OCI-M1 (cell line): ENCODE measurements around the gene TRIO.

Source experiments
- DNase-seq: peaks from one replicate; lab custom pipeline; 2025; lab: John Stamatoyannopoulos, UW

The TRIO gene

DNA sequence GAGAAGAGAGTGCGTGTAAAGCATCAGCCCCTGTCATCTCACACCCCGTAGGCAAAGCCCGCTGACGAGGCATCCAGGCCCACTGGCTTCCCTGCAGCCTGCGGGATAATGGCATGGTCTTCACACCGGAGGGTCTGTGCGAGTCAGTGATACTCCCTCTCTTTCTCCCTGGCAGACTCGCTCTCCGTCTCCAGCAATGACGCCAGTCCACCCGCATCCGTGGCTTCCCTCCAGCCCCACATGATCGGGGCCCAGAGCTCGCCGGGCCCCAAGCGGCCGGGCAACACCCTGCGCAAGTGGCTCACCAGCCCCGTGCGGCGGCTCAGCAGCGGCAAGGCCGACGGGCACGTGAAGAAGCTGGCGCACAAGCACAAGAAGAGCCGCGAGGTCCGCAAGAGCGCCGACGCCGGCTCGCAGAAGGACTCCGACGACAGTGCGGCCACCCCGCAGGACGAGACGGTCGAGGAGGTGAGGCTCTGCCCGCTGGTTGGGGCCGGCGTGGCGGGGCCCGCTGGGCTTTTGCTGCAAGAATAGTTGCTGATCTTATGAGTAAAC is 317.8 kb downstream of the TRIO start:
- no peak for DNase-seq

GRCh38 chr5:14462681-14463080 is 319.5 kb downstream of the TRIO start:
- no peak for DNase-seq

GRCh38 chr5:14463629-14464028 is 320.5 kb downstream of the TRIO start:
- peak; percentile 75 for DNase-seq

DNA sequence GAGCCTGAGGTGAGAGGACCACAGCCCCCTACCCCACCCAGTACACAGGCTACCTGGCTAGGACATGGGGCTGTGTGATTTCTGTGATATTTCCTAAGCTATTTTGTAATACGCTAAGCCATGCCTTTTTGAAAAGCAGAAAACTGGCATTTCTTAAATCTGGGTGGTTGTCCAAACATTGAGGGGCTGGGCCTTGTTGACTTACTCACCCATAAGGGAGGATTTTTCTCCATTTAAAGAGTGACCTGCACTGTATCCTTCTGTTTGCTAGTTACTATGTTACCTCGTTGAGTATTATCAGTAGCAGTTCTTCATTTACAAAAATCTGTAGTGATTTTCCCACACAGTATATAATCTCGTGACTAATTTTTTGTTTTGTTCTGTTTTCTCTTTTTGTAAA is 321.0 kb downstream of the TRIO start:
- no peak for DNase-seq

DNA sequence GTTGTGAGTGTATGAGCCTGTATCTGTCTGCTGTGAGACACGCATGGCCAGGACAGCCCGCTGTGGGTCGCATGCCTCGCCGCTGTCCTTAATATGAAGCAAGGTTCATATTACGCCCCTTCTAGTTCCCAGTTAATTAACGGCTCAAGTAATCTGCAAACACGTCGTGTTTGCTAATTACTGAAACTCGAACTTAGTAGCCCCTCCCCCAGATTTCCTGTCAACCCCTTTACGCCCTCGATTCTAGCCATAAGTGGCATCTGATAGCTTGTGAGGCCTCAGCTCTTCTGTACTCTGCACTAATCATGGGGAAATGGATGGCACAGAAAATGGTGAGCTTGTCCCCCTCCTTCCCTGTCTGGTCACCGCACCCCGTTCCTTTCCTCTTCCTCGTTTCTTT is 321.5 kb downstream of the TRIO start:
- DNase-seq, result no peak

GRCh38 chr5:14465116-14465515 is 322.0 kb downstream of the TRIO start:
- DNase-seq, result no peak

DNA sequence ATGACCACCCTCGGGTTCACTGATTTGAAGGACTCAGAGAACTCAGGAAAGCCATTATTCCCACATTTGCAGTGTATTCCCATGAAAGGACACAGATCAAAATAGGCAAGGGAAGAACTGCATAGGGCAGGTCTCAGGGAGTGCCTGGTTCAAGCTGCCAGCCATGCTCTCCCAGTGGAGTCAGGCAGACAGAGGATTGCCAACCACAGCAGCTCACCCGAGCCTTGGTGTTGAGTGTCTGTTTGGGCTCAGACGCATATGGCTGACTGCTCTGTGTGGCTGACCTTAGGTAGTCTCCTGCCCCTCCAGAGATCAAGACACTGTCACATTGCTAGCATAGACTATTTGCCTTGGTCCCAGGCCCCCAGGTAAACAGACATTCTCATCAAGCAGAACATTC is 322.6 kb downstream of the TRIO start:
- DNase-seq, result no peak

DNA sequence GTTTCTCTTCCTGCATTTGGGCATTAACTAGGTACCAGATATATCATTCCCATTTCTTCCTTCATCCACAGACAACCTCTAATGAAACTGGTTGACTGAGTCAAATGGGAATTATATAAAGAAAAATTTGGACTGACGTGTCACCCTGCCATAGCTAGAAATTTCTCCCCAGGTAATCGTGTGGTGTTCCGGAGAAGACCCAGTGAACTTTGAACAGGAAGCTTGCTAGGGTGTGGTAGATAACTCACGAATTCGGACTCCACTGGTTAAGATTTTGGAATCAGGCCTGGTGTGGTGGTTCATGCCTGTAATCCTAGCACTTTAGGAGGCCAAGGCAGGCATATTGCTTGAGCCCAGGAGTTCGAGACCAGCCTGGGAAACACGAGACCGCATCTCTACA is 324.1 kb downstream of the TRIO start:
- DNase-seq, result no peak

- no peak for DNase-seq
These were observed 324.7 kb downstream of the TRIO start for GRCh38 chr5:14467886-14468285.

DNA sequence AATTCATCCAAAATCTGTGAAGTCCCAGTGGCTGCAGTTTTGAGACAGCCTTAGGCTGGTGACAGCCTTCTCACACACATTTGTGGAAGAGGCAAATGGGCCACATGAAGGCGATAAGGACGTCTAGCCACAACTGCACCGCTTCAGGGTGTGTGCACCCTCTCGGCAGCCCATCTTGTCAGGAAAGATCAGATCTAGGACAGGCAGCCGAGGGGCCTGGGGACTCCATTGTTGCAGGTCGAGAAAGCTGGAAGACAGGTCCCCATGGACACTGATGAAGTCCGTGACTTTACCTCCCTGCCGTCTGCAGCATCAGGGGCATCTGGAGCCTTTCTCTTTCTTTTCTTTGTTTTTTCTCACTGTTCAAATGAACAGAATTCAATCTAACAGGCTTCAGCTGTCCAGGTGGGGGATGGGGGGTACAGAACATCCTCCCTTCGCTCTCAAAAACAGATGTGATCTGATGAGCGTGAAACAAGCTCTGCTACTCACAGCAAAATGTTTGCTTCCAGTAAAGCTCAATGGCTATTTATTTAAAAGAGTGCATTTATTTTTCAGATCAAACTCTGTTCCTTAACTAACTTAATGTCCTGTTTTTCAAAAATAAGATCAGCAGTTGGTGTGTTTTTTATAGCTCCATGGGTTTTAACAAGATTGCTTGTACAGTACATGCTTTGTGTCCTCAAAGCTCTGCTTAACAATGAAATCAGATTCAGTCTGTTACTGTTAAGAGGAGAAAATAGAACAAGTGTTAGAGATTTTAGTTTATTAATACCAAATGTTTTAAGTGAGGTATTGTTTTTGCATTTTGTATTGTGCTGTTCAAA is 326.6 kb downstream of the TRIO start:
- peak; percentile 17 for DNase-seq

GRCh38 chr5:14471507-14471906 is 328.4 kb downstream of the TRIO start:
- DNase-seq, result no peak

DNA sequence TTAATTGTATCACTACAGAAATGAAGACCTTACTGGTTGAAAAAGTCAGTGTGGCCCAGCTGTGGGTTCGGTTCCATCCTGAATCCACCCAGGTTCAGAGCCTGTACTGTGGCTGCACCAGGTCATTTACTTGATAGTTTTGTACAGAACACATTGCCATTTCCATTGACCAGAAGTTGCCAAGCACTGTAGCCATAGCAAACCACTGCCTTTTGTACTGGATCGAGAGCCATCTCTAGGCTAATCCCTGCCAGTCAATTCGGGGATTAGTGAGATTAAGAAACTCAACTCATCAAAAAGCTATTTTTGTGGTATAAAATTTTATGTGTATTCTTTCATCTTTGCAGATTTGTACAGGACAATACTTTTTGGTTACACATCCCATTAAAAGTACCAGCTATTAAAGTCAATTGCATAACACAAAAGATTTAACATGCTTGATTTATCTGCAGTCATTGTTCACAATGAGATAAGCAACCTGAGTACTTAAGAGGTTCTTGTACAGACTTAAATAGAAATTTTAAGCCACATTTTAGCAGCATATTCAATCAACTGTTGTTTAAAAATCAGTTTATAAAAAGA is 329.9 kb downstream of the TRIO start:
- no peak for DNase-seq

DNA sequence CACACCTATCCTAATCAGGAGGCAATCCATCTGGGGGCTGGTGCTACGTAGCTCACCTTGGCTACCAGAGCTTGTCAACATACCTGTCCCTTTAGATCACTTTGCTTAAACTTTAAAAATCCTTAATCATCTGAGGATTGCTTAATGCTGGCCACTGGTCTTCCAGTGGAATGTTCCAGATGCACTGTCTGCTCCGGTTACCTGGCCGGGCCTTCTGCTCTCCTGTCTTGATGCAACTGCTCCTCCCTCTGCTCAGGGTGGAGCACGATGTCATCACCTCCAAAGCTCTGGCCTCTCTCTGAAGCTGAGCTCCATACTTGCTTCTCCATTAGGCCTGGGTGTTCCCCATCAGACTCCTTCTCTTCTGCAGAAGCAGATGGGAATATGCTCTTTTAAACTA is 331.9 kb downstream of the TRIO start:
- DNase-seq, result no peak

DNA sequence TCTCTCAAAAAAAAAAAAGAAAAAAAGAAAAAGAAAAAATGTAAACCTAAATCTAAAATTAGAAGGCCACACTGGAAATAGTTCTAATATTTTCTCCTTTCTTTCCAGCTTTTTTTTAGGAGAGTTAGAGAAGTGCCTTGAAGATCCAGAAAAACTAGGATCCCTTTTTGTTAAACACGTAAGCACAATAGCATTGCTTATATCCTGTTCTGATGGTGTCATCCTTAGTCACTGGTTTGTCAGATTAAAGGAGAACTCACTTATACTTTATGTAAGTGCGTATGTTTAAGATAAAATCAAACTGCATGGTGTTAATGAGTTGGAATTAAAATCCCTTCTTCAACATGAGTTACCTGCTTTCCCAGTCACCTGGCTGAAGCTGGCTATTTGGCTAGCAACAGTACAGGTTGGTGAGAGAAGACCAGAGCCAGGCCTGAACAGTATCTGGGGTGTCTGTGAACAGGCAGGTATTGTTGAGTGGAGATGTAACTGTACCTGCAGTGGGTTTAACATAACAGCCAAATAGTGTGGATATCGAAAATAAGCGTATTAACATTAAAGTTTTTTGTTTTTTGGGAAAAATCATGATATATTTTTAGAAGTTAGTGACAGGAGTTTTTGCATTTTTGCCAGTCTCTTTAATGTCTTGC is 333.8 kb downstream of the TRIO start:
- DNase-seq, result no peak

GRCh38 chr5:14479143-14479696 is 336.1 kb downstream of the TRIO start:
- no peak for DNase-seq

- DNase-seq, result no peak
These were observed 338.2 kb downstream of the TRIO start for GRCh38 chr5:14481349-14481748.

DNA sequence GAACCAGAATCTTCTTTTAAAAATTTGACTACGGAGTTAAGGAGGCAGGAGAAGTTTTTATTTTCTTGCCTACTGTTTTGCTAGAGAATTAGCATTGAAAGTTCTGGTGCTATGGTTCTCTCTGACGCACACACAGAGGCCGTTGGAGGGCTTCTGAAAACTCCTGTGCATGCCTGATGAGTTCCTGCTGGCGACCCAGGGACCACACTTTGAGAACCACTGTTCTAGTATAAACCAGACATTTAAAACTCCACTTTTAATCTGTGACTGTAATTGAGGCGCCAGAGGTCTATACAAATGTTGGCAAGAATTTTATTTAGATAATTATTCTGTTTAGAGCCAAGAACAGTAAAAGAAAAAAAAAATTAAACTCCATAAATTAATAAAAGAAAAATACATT is 338.9 kb downstream of the TRIO start:
- no peak for DNase-seq

GRCh38 chr5:14483504-14484157 is 340.5 kb downstream of the TRIO start:
- no peak for DNase-seq

- no peak for DNase-seq
These were observed 343.3 kb downstream of the TRIO start for GRCh38 chr5:14486486-14486885.

- no peak for DNase-seq
These were observed 344.1 kb downstream of the TRIO start for GRCh38 chr5:14486996-14487896.

DNA sequence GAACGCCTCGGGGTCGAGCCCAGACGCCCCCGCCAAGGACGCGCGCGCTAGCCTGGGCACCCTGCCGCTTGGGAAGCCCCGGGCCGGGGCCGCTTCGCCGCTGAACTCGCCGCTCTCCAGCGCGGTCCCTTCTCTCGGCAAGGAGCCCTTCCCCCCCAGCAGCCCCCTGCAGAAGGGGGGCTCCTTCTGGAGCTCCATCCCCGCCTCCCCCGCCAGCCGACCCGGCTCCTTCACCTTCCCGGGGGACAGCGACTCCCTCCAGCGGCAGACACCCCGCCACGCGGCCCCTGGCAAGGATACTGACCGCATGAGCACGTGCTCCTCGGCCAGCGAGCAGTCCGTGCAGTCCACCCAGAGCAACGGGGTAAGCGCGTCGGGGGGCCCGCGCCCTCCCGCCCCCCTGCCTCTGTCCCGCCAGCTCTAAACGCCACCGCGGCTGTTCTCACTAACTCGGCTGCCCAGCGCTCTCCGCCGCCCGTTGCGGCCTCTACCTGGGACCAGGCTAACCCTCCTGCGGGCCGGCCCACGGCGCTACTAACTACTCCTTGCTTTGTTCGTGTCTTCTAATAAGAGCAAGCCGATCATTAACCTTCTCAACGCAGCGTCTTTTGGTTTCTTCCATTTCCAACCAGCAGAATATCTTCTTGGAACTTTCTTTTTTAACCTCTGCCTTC is 344.9 kb downstream of the TRIO start:
- no peak for DNase-seq
